Astrocyte of the spinal cord (primary cell): Measurements from ENCODE around the gene TP53BP2.
"Not testable (repeated sequence)": the region's sequence is repeated elsewhere in the genome, so short reads cannot be mapped to it uniquely, and the experiment has no call there.

Experiments used
- DNase-seq: peaks from one replicate; pipeline ENCODE4 v3.0.0; 2011; ENCODE audit warnings: low read depth, low spot score
- H3K4me3 ChIP-seq: 2 replicates; pipeline ENCODE4 v1.5.1; 2011; ENCODE audit warnings: low read depth, mild to moderate bottlenecking, low read length, moderate library complexity
- CTCF ChIP-seq: IDR thresholded peaks from 2 replicates; pipeline ENCODE4 v1.5.1; 2012; ENCODE audit warnings: low read depth, mild to moderate bottlenecking, low read length, inconsistent platforms
- in situ Hi-C: cut with HindIII; loops from 2 replicates; pipeline ENCODE4 v1.10.0; 2017; ENCODE audit warnings: low sequenced_read_pairs

Gene TP53BP2

GRCh38 chr1:223824287-223824686 is 21.5 kb downstream of the TP53BP2 start:
- in situ Hi-C loops, result no loop called here
- TF ChIP-seq CTCF, result no peak
- H3K4me3 ChIP-seq, result no peak overlapping the region
- DNase-seq, result no peak

- no peak for DNase-seq
- H3K4me3 ChIP-seq, result no peak overlapping the region
- TF ChIP-seq CTCF, result no peak
- in situ Hi-C loops, result no loop called here
These were observed 24.8 kb downstream of the TP53BP2 start for GRCh38 chr1:223820971-223821370.

- in situ Hi-C loops, result no loop called here
- DNase-seq, result no peak
- TF ChIP-seq CTCF, result no peak
- H3K4me3 ChIP-seq, result no peak overlapping the region
These were observed 25.3 kb downstream of the TP53BP2 start for GRCh38 chr1:223820515-223820858.

- in situ Hi-C loops, result no loop called here
- no peak overlapping the region for H3K4me3 ChIP-seq
- peak; percentile 45 for DNase-seq
- TF ChIP-seq CTCF, result no peak
These were observed 25.8 kb downstream of the TP53BP2 start for GRCh38 chr1:223819730-223820514.

GRCh38 chr1:223817265-223817664 is 28.5 kb downstream of the TP53BP2 start:
- in situ Hi-C loops, DNase-seq, H3K4me3 ChIP-seq: not testable (repeated sequence)

GRCh38 chr1:223815865-223816264 is 29.9 kb downstream of the TP53BP2 start:
- no peak for TF ChIP-seq CTCF
- DNase-seq, result no peak
- in situ Hi-C loops, result no loop called here
- no peak overlapping the region for H3K4me3 ChIP-seq

GRCh38 chr1:223815020-223815853 is 30.5 kb downstream of the TP53BP2 start:
- TF ChIP-seq CTCF, result no peak
- no peak overlapping the region for H3K4me3 ChIP-seq
- in situ Hi-C loops, result no loop called here
- no peak for DNase-seq
